NCI-H446 (cell line): Measurements from ENCODE around the gene CPED1.
"Not testable (repeated sequence)": the region's sequence is repeated elsewhere in the genome, so short reads cannot be mapped to it uniquely, and the experiment has no call there.

Experiments used
- DNase-seq, 2 experiments: peaks; one replicate each; lab custom pipeline; 2025; lab: John Stamatoyannopoulos, UW

Gene CPED1

DNA sequence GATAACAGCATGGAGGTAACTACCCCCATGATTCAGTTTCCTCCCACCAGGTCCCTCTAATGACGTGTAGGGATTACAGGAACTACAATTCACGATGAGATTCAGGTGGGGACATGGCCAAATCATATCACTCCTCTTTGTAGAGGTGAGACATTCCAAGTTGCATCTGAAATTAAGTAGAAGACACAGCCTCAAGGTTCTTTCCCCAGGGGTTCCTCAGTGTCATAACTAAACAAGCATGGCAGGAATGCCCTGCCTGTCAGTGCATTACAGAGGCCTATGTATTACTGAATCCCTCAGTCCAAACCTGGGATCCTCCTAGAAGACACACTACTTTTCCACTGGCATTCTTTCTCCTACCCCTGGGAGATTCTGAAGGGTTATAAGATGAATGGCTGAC is 297.7 kb downstream of the CPED1 start:
- no peak for DNase-seq

DNA sequence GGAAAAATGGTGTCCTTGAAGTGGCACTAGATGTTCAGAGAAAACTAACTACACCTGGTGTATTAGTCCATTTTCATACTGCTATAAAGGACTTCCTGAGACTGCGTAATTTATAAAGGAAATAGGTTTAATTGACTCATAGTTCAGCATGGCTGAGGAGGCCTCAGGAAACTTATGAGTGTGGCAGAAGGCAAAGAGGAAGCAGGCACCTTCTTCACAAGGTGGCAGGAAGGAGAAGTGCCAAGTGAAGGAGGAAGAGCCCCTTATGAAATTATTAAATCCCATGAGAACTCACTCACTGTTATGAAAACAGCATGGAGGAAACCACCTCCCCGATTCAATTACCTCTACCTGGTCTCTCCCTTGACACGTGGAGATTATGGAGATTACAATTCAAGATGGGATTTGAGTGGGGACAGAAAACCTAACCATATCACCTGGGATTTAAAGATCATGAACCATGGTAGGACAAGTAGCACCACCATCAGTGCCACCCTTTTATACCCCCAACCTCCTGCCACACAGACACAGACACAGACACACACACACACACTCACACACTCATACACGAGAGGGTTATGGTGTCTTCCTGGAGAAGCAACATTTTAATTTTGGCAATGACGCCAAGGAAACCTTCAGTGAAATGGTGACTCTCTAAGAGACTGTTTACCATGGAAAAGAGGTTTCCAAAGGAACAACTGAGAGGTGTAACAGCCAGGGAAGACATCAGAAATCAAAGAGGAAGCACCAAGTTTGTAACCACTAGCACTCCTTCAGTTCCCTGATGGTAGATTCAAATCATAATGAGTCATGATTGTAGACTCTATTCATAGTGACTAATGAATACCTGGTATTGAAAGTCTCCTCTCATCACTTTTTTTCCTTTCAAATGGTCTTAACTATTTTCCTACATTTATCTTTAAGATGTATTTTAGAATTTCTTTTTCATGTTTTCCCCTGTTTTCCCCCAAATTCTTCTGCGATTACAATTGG is 298.5 kb downstream of the CPED1 start:
- DNase-seq, result no peak

GRCh38 chr7:121288894-121289293 is 300.4 kb downstream of the CPED1 start:
- DNase-seq, result no peak

DNA sequence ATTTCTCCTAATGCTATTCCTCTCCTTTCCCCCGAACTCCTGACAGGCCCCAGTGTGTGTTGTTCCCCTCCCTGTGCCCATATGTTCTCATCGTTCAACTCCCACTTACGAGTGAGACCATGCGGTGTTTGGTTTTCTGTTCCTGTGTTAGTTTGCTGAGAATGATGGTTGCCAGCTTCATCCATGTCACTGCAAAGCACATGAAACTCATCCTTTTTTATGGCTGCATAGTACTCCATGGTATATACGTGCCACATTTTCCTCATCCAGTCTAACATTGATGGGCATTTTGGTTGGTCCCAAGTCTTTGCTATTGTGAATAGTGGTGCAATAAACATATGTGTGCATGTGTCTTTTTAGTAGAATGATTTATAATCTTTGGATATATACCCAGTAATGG is 301.4 kb downstream of the CPED1 start:
- not testable (repeated sequence) for DNase-seq

GRCh38 chr7:121294448-121294992 is 306.0 kb downstream of the CPED1 start:
- DNase-seq, result no peak

DNA sequence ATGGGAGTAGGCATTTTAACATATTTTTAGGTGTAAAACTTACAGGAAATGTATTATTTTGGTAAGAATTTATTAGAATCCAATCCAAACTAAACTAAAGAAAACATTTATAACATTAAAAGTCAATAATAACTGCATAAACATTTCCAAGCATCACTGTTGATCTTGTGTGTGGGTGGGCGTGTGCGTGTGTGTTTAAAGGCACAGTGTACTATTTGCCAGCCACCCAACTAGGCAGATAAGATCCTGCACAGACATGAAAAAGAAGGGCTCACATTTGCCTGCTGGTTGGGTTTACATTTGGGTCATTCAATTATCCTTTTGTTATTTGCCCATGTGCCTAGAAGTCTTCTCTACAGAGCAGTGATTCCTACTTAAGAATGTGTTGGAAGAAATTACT is 309.3 kb downstream of the CPED1 start:
- no peak for DNase-seq

- DNase-seq, result no peak
These were observed 310.3 kb downstream of the CPED1 start for GRCh38 chr7:121298831-121299239.

- DNase-seq, result peak in 1 of 2 experiments; percentile 18
These were observed 312.3 kb downstream of the CPED1 start for GRCh38 chr7:121300685-121301420.

DNA sequence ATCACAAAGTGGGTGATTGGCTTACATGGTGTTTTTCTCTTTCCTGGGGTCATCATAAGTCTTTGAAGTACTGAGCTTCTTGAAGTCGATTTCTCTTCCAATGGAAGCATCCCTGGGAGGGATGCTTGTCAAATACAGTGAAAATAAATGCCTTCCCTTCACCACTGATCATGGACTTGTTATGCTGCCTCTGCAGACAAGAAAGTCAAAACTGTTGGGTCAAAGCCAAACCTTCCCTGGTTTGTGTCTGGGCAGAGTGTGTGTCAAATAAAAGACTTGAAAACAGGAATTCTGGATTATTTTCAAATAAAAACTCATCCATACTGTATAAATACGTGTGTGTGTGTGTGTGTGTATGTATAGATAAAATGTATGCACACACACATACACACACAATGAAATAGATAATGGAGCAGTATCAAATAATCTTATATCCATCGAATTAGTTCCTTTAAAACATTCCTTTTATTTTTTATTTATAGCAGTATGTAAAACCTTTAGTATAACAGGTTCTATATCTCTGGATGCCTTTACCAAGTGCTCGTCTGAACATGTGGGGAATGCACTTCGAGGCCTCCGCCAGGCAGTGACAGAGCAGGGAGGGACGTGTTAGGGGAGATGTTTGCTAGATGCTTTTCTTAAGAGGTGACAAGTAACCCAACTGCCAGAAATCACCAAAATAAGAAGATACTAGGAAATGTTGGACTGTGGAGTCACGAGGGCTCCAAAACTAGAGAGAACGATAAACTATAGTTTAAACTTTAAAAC is 313.1 kb downstream of the CPED1 start:
- peak; percentile 27 to 46 for DNase-seq

- DNase-seq, result no peak
These were observed 313.8 kb downstream of the CPED1 start for GRCh38 chr7:121302214-121302745.

DNA sequence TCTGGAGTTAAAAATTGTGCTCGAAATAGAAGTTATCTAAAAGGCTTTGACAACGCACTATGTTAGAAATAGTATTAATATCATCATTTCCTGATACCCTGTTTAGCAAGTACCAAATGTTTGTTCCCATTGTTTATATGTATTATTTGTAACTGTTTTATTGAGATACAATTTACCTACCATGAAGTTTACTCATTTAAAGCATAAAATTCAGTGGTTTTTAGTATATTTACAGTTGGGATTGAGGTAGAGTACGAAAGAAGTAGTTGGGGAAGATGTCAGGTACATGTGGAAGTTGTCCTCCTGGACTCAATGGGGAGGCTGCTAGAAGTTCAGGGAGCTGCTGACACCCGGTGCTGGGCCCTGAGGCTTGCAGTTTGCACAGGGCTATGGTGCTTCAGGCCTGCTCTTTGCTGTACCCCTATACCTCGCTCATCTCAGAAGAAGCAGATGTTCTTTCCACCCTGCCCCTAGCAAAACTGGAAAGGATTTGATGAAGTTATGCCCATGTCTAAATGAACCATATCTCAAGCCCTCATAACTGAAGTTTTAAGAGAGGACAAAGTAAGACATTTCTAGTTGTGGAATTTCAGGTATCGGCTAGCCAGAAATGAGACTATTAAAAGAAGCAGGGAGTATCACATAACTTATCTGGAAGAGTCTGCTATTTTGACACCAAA is 315.1 kb downstream of the CPED1 start:
- no peak for DNase-seq

DNA sequence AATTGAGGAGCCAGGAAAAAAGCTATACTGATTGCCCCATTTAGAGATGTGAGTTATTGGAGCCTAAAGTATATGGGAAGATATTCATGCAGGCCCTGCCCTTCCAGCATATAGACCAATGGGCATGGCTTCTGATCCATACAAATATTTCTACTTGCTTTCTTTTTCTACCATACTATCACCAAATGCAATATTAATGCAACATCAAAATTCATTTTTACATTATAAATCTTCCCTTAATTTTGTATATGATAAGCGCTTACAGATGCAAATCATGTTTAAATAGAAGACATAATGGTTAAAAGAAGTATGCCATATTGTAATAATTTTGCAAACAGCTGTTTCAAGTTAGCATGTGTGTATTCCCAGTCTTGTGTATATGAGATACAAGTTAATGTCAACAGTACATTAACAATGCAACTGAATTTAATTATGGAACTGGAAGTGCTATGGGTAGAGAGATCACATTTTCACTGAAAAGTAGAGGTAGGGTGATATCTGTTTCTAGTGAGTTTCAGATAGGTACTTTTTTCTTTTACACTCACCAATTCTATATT is 315.7 kb downstream of the CPED1 start:
- DNase-seq, result no peak

GRCh38 chr7:121305109-121305508 is 316.6 kb downstream of the CPED1 start:
- DNase-seq, result no peak

- DNase-seq, result no peak
These were observed 318.1 kb downstream of the CPED1 start for GRCh38 chr7:121306565-121306964.

DNA sequence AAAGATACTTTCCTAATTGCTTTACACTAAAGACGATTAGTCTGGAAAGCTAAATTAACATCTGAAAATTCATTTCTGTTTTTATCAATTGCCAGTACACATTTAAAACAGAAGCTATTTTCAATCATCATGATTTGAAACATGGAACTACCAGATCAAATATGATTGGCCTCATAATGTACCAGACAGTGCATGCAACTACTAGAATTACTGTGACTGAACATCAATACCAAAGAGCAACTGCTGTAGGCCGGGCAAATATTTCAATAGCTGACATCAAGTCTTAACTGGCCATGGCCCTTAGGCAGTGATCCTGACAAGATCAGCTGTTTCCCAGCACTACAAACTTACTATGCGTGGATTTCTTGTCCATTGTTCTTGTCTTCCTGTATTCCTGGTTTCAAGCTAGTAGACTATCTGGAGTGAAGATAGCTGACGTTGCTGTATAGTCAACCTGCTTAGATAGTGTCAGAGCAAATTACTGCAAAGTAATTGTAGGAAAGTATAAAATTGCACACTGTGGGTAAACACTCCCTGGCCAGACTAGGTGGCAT is 318.6 kb downstream of the CPED1 start:
- no peak for DNase-seq

- no peak for DNase-seq
These were observed 324.8 kb downstream of the CPED1 start for GRCh38 chr7:121313220-121313792.

- peak; percentile 63 to 86 for DNase-seq
These were observed 325.5 kb downstream of the CPED1 start for GRCh38 chr7:121313793-121314676.

- not testable (repeated sequence) for DNase-seq
These were observed 326.7 kb downstream of the CPED1 start for GRCh38 chr7:121315170-121315569.

- no peak for DNase-seq
These were observed 333.9 kb downstream of the CPED1 start for GRCh38 chr7:121322460-121322859.
